Measurements from ENCODE around the gene AARS1.
A peak's percentile ranks its signal among the peaks of the same experiment; 100 is the strongest.
"Not testable (repeated sequence)": the region's sequence is repeated elsewhere in the genome, so short reads cannot be mapped to it uniquely, and the experiment has no call there.

Gene AARS1

GRCh38 chr16:70270176-70270575 lies 19.1 kb downstream of the AARS1 start:
- DNase-seq = no peak

DNA sequence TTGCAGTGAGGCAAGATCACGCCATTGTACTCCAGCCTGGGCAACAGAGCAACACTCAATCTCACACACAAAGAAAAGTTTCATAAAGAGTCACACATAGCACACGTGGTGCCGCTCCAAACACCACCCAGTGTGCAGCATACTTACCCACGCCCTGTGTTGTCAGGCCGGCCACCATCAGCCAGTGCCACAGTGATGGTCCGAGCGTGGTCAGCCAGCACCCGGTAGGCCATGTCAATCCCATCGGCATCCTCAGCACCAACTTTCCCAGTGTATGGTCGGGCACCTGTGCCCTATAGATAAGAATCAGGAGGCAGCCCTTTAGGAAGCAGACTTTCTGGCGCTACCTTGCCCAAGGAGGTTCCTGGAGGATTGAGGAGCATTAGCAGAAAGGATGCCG lies 19.8 kb downstream of the AARS1 start:
- no peak for DNase-seq

GRCh38 chr16:70267922-70268321 lies 21.4 kb downstream of the AARS1 start:
- not testable (repeated sequence) for DNase-seq

GRCh38 chr16:70267516-70267915 lies 21.8 kb downstream of the AARS1 start:
- DNase-seq = peak; percentile 75

GRCh38 chr16:70259903-70260302 lies 29.4 kb downstream of the AARS1 start:
- DNase-seq = not testable (repeated sequence)

DNA sequence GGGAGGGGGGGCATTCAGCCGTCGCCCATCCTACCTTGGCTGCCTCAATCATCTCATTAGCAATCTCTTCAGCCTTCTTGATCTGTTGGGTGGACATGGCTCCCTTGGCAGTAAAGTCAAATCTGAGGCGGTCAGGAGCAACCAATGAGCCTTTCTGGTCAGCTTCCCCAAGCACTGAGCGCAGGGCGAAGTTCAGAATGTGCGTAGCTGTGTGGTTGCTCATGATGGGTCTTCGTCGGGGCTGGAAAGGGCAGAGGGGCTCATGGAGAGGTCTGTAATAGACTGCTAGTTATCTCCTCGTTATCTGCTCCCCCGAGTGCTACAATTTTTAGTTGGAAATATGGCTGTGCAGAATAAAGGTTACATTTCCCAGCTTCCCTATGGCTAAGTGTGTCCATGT lies 30.4 kb downstream of the AARS1 start:
- no peak for DNase-seq

DNA sequence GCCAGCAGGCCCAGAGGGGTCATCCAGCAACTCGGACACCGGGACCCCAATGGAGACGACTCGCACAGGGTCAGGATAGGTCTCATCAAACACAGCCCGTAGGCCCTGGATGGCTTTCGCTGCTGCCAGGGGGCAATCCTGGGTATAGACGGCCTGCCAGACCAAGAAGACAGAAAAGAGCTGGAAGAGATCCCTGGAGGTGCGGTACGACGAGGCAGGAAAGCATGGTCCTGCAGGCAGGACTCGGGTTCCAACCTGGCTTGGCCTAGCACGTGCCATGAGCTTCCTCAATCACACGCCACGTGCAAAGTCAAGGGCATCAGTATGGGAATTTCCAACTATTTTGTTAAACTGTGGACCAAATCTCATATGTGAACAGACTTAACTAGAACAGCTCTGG lies 31.2 kb downstream of the AARS1 start:
- no peak for DNase-seq

GRCh38 chr16:70257391-70257790 lies 31.9 kb downstream of the AARS1 start:
- DNase-seq = no peak

DNA sequence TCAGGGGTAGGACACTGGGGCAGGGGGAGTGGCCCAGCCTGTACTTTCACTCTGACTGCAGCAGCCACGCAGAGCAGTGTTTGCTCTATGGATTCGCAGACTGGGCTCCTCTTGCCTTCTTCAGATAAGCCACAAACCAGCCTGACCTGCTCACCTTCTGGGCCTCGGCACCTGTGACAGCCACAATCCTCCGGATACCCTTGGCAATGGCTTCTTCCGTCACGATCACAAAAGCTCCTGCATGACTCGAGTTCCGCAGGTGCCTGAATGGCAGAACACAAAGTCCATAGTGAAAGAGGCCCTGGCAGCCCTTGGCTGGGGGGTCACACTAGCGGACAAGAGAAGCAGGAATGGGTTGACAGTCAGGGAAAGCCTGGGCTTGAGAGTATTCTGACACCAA lies 33.7 kb downstream of the AARS1 start:
- DNase-seq = no peak

DNA sequence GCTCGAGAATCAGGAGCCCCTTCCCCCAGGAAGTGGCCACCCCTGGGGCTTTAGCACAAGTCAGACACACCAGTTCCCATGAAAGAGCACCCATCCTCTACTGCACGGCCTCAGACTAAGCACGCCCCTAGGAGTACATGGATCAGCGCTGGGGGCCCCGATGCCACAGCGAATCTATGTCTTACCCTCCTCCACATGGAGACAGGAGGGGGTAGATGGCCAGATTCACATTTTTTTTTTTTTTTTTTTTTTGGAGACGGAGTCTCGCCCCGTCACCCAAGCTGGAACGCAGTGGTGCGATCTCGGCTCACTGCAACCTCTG lies 34.4 kb downstream of the AARS1 start:
- no peak for DNase-seq

DNA sequence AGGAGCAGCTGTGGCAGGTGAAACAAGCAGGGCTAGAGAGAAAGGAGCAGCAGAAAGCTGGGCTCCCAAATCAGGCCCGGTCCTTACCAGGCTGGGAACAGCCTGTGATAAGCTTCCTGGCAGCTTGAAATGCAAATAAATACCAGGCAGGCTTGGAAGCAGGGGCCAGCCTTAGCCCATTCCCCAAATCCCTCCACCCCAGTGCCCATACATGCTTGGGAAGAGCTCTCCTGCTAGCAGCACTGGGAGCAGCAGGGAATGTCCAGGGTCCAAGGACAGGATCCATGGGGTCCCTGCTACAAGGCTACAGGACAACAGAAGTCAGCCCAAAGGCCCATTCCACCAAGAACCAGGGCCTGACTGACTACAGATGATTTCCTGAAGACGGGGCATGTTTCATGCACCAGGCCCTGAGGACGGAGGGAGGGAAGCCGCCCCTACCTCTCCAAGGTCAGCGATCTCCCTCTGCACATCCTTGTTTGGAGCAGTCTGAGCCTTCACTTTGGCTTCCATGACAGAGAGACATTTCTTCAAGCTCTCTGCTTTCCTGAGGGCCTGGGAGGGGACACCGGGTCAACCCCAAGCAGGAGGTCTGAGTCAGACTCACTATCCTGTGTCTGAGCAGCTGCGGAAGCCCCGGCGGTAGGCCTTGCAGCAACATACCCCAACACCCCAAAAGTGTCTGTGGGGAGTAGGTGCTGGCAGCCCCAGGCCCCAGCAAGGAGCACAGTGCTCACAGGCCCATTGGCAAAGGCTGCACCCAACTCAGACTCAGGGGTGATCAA lies 34.9 kb downstream of the AARS1 start:
- DNase-seq = no peak

GRCh38 chr16:70253291-70254106 lies 35.8 kb downstream of the AARS1 start:
- peak; percentile 72 for DNase-seq

DNA sequence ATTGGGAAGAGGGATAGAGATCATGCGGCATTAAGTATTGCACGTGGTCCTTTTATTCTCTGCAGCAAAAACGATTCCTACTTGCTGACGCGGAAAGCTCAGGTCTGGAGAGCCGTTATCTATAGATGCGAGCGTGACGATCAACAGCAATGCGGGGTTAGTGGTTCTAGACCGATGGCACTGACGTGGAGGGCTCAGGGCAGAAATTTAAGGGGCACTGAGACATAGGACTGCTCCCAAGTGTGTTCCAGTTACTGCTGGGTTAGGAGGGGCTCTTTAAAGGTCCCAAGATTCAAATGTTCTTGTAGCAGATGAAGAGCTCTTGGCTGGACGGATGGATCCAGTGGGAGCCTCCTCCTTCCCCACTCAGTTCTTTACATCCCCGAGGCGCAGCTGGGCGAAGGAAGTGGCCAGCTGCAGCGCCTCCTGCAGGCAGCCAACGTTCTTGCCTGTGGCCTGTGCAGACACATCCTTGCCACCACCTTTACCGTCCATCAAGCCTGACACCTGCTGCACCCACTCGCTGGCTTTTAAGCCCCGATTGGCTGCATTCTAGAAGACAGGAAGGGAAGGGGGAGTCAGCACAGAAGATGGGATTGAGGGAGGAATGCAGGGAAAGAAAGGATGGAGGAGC lies 36.8 kb downstream of the AARS1 start:
- peak; percentile 47 for DNase-seq

- DNase-seq = peak; percentile 97
Observed at GRCh38 chr16:70251629-70252354, 37.5 kb downstream of the AARS1 start, which contains the start of gene EXOSC6. EXOSC6 (minus strand) TSS chr16:70251940; CDS start chr16:70251900, 40 bp downstream.

GRCh38 chr16:70250748-70251628 lies 38.3 kb downstream of the AARS1 start:
- peak; percentile 67 for DNase-seq

DNA sequence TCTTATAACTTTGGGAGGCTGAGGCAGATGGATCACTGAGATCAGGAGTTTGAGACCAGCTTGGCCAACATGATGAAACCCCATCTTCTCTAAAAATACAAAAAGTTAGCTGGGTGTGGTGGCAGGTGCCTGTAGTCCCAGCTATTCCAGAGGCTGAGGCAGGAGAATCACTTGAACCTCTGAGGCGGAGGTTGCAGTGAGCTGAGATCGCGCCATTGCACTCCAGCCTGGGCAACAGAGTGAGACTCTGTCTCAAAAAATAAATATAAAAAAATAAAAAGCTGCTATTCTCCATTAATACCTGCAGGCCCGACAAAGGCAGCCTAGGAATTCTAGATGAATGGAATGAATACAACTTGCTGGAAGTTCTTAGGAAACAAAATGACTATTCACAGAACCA lies 39.6 kb downstream of the AARS1 start:
- not testable (repeated sequence) for DNase-seq

DNA sequence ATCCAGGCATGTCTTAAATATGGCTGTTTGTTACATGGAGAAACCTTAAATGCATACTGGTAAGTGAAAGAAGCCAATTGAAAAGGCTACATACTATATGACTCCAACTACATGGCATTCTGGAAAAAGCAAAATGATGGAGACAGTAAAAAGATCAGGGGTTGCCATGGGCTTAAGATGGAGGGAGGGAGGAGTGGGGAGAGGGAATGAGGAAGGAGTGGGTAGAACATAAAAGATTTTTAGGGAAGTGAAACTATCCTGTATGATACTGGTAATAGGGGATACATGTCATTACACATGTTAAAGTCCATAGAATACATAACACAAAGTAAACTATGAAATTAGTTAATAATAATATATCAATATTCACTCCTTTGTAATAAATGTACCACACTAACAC lies 50.5 kb downstream of the AARS1 start:
- not testable (repeated sequence) for DNase-seq

DNA sequence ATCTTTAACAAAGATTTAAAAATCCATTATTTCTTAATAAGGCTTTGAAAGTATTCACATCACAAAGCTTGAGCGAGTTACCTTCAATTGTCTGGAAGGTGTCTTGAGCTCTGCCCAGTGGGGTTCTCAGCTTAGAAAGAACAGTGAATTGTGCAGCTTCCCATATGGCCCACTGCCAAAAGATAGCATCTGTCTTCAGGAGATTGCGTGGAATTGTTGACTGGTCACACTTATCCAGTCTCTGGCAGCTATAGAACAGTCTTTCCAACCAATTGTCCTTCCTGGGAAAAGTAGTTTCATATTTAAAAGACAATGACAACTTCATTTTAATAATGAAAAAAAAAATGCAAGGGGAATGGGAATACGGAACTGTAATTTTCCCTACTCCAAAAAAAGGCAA lies 57.5 kb downstream of the AARS1 start:
- not testable (repeated sequence) for DNase-seq

DNA sequence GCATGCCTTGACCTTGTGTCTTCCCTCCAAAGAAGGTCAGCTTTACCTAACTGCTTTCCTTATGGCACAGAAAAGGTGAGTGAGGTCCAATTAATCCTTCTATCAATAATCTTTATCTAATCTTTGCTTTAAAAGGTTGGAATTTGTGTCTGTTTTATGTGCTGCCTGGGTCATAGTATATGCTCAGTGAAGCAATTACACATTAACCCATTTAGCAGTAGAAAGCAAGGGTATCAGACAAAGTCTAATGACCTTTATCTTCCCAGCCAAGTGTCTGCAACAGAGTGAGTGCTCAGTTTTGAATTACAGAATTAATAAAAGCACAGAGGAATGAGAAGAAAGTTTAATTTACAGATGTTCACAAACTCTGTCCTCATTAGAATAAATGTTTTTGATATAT lies 63.3 kb downstream of the AARS1 start:
- not testable (repeated sequence) for DNase-seq

GRCh38 chr16:70225430-70225829 lies 63.9 kb downstream of the AARS1 start:
- not testable (repeated sequence) for DNase-seq

DNA sequence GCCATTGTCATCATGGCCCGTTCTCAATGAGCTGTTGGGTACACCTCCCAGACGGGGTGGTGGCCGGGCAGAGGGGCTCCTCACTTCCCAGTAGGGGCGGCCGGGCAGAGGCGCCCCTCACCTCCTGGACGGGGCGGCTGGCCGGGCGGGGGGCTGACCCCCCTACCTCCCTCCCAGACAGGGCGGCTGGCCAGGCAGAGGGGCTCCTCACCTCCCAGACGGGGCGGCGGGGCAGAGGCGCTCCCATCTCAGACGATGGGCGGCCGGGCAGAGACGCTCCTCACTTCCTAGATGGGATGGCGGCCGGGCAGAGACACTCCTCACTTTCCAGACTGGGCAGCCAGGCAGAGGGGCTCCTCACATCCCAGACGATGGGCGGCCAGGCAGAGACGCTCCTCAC lies 64.7 kb downstream of the AARS1 start:
- not testable (repeated sequence) for DNase-seq

DNA sequence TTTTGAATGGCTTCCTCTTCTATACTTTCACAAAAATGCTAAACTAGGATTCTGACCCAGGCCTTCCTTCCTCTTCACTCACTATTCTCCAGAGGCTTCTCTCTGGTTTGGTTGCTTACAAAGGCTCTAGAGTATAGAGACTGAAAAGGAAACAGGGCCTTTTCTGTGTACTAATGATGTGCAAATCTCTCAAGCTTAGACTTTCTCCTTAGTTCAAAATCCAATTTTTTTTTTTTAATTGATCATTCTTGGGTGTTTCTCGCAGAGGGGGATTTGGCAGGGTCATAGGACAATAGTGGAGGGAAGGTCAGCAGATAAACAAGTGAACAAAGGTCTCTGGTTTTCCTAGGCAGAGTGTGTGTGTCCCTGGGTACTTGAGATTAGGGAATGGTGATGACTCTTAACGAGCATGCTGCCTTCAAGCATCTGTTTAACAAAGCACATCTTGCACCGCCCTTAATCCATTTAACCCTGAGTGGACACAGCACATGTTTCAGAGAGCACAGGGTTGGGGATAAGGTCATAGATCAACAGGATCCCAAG lies 65.3 kb downstream of the AARS1 start:
- not testable (repeated sequence) for DNase-seq

Measured in hematopoietic multipotent progenitor cell treated with erythropoietin and hydrocortisone succinate and interleukin-3 and kit ligand, for 6 days (in vitro differentiated cells).